Ascending aorta (tissue), 2 donors: Measurements from ENCODE around the gene RBM8A. TPM values are rescaled to one million over a fixed set of nuclear protein-coding genes. Genes with fewer than 3 reads are reported as not detected.

Source experiments
- DNase-seq, 2 donors: peaks; one replicate each; pipeline ENCODE4 v3.0.0-alpha.2; 2019; ENCODE audit warnings: low spot score in 2 of 2
- H3K27ac ChIP-seq, 2 donors: fragments of 200-600 bp; sonication (generic); one replicate each; pipeline ENCODE4 v1.5.1; 2016 to 2017; ENCODE audit warnings: mild to moderate bottlenecking in 1 of 2
- H3K27me3 ChIP-seq: fragments of 200-600 bp; sonication (generic); one replicate; pipeline ENCODE4 v1.5.1; 2017
- H3K36me3 ChIP-seq, 2 donors: fragments of 200-600 bp; sonication (generic); one replicate each; pipeline ENCODE4 v1.5.1; 2016
- H3K4me1 ChIP-seq, 2 donors: fragments of 200-600 bp; sonication (generic); one replicate each; pipeline ENCODE4 v1.5.1; 2016 to 2017; ENCODE audit warnings: mild to moderate bottlenecking in 1 of 2
- H3K4me3 ChIP-seq, 2 donors: fragments of 200-600 bp; sonication (generic); one replicate each; pipeline ENCODE4 v1.5.1; 2016 to 2017; ENCODE audit warnings: mild to moderate bottlenecking in 1 of 2
- H3K9me3 ChIP-seq, 2 donors: fragments of 200-600 bp; sonication (generic); one replicate each; pipeline ENCODE4 v1.5.1; 2016
- intact Hi-C: fragments of 100-400 bp; cut with DNase I; formaldehyde crosslinking; loops from one replicate; pipeline ENCODE4 v1.15.1; 2023
- total RNA-seq: library from RNA; depleted of rRNA; stranded (reverse); fragments of >200 nt; gene quantifications from one replicate; pipeline ENCODE4 v1.1.0, GENCODE V29; 2016
- TF ChIP-seq, protein P1 (sequence below), 3 experiments: fragments of 200-600 bp in 2 of 3; fragments of 450-650 bp in 1 of 3; sonication (generic) in 2 of 3; IDR thresholded peaks; one replicate each; pipeline ENCODE4 v1.5.1; 2016 to 2019; ENCODE audit warnings: antibody characterized with exemption in 3 of 3, mild to moderate bottlenecking in 1 of 3, moderate library complexity in 1 of 3

Gene RBM8A
- total RNA-seq, 1 donor from 2014 or later, result 48.9 TPM

GRCh38 chr1:145947551-145947950, 20.3 kb upstream of the RBM8A start:
- Histone ChIP-seq H3K27me3 (no peaks in the 10 kb centered on the region), H3K36me3 (peaks cover 34 to 36% of the 10 kb centered on the region in 2 donors), H3K9me3 (no peaks in the 10 kb centered on the region), H3K27ac (no peak overlapping the region), H3K4me1 (no peaks in the 10 kb centered on the region), H3K4me3 (no peak overlapping the region)
- intact Hi-C loops, result no loop called here
- TF ChIP-seq, protein P1, sequence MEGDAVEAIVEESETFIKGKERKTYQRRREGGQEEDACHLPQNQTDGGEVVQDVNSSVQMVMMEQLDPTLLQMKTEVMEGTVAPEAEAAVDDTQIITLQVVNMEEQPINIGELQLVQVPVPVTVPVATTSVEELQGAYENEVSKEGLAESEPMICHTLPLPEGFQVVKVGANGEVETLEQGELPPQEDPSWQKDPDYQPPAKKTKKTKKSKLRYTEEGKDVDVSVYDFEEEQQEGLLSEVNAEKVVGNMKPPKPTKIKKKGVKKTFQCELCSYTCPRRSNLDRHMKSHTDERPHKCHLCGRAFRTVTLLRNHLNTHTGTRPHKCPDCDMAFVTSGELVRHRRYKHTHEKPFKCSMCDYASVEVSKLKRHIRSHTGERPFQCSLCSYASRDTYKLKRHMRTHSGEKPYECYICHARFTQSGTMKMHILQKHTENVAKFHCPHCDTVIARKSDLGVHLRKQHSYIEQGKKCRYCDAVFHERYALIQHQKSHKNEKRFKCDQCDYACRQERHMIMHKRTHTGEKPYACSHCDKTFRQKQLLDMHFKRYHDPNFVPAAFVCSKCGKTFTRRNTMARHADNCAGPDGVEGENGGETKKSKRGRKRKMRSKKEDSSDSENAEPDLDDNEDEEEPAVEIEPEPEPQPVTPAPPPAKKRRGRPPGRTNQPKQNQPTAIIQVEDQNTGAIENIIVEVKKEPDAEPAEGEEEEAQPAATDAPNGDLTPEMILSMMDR (IDR thresholded peaks at IDR 0.05), result no peak
- DNase-seq, result no peak

- Histone ChIP-seq H3K27ac (no peak overlapping the region), H3K4me1 (no peaks in the 10 kb centered on the region), H3K4me3 (no peak overlapping the region), H3K27me3 (no peaks in the 10 kb centered on the region), H3K9me3 (no peaks in the 10 kb centered on the region), H3K36me3 (peaks cover 42 to 46% of the 10 kb centered on the region in 2 donors)
- TF ChIP-seq, protein P1 (IDR thresholded peaks at IDR 0.05), result no peak
- DNase-seq, result no peak
- intact Hi-C loops, result no loop called here
Observed at GRCh38 chr1:145946477-145946986, 19.2 kb upstream of the RBM8A start.

DNA sequence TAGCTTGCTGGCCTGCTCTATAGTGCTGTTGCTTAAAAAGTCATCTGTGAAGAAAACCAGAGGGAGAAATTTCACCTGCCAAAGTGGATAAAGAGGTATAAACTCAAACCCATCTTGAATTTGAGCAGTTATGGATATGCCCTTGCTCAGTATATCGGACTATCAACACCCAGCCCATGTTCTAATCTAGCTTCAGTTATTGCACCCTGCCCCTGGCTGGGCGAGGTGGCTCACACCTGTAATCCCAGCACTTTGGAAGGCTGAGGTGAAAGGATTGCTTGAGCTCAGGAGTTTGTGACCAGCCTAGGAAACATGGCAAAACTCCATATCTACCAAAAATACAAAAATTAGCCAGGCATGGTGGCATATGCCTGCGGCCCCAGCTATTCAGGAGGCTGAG, 17.2 kb upstream of the RBM8A start:
- intact Hi-C loops, result no loop called here
- TF ChIP-seq, protein P1 (IDR thresholded peaks at IDR 0.05), result no peak
- no peaks in the 10 kb centered on the region for H3K4me1 ChIP-seq
- H3K27ac ChIP-seq, result no peak overlapping the region
- no peak for DNase-seq
- H3K27me3 ChIP-seq, result no peaks in the 10 kb centered on the region
- H3K36me3 ChIP-seq, result peaks cover 40 to 45% of the 10 kb centered on the region in 2 donors
- no peak overlapping the region for H3K4me3 ChIP-seq
- H3K9me3 ChIP-seq, result no peaks in the 10 kb centered on the region

GRCh38 chr1:145942871-145943270, 15.6 kb upstream of the RBM8A start:
- no peaks in the 10 kb centered on the region for H3K27me3 ChIP-seq
- H3K27ac ChIP-seq, result no peak overlapping the region
- intact Hi-C loops, result no loop called here
- no peak overlapping the region for H3K4me3 ChIP-seq
- peaks cover 40 to 45% of the 10 kb centered on the region in 2 donors for H3K36me3 ChIP-seq
- no peaks in the 10 kb centered on the region for H3K9me3 ChIP-seq
- TF ChIP-seq, protein P1 (IDR thresholded peaks at IDR 0.05), result no peak
- DNase-seq, result no peak
- H3K4me1 ChIP-seq, result no peaks in the 10 kb centered on the region

DNA sequence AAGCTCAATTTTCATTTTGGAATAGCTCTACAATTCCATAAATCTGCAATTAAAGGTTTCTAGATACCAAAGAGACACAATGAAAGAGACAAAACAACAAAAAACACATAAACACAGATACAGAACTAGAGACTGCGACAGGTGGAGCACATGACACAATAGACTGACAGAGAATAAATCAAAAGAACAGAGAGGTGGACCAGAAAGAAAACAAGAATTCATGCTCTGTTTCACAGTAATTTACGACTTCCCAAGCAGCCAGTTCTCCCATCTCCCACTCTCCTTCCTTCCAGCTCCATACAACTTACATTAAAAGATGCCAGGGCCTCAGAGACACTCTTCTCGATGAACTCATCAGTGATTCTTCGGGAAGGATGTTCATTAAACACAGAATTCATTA, 15.1 kb upstream of the RBM8A start:
- intact Hi-C loops, result no loop called here
- Histone ChIP-seq H3K4me1 (no peaks in the 10 kb centered on the region), H3K9me3 (no peaks in the 10 kb centered on the region), H3K27me3 (no peaks in the 10 kb centered on the region), H3K4me3 (no peak overlapping the region), H3K27ac (no peak overlapping the region), H3K36me3 (peaks cover 40 to 48% of the 10 kb centered on the region in 2 donors)
- DNase-seq, result no peak
- TF ChIP-seq, protein P1 (IDR thresholded peaks at IDR 0.05), result no peak

GRCh38 chr1:145937436-145937835, 10.2 kb upstream of the RBM8A start:
- Histone ChIP-seq H3K4me1 (no peaks in the 10 kb centered on the region), H3K36me3 (peaks cover 51 to 59% of the 10 kb centered on the region in 2 donors), H3K27ac (no peak overlapping the region), H3K4me3 (no peak overlapping the region), H3K27me3 (no peaks in the 10 kb centered on the region), H3K9me3 (no peaks in the 10 kb centered on the region)
- no peak for DNase-seq
- intact Hi-C loops, result no loop called here
- TF ChIP-seq, protein P1 (IDR thresholded peaks at IDR 0.05), result no peak
